NCI-H2171 (cell line): ENCODE data around the gene GRB14.
"Not testable (repeated sequence)": the region's sequence is repeated elsewhere in the genome, so short reads cannot be mapped to it uniquely, and the experiment has no call there.

Experiments
- DNase-seq: peaks from one replicate; lab custom pipeline; 2025; lab: John Stamatoyannopoulos, UW

GRB14 gene

GRCh38 chr2:164495491-164496223 lies 125.6 kb downstream of the GRB14 start:
- no peak for DNase-seq

GRCh38 chr2:164485541-164485940 lies 135.7 kb downstream of the GRB14 start:
- DNase-seq: no peak

- no peak for DNase-seq
Observed at GRCh38 chr2:164479460-164479859, 141.8 kb downstream of the GRB14 start.

GRCh38 chr2:164478205-164478604 lies 143.1 kb downstream of the GRB14 start:
- no peak for DNase-seq

GRCh38 chr2:164474873-164475272 lies 146.4 kb downstream of the GRB14 start:
- no peak for DNase-seq

GRCh38 chr2:164473021-164473420 lies 148.3 kb downstream of the GRB14 start:
- DNase-seq: no peak

GRCh38 chr2:164465047-164465446 lies 156.2 kb downstream of the GRB14 start:
- DNase-seq: not testable (repeated sequence)

GRCh38 chr2:164464376-164464775 lies 156.9 kb downstream of the GRB14 start:
- no peak for DNase-seq

GRCh38 chr2:164458792-164459191 lies 162.5 kb downstream of the GRB14 start:
- DNase-seq: no peak

- DNase-seq: no peak
Observed at GRCh38 chr2:164457271-164457670, 164.0 kb downstream of the GRB14 start.

- peak; percentile 73 for DNase-seq
Observed at GRCh38 chr2:164456619-164457018, 164.7 kb downstream of the GRB14 start.

GRCh38 chr2:164453656-164454305 lies 167.5 kb downstream of the GRB14 start:
- no peak for DNase-seq

- no peak for DNase-seq
Observed at GRCh38 chr2:164450278-164450677, 171.0 kb downstream of the GRB14 start.

- DNase-seq: no peak
Observed at GRCh38 chr2:164449706-164450105, 171.6 kb downstream of the GRB14 start.

GRCh38 chr2:164447660-164448059 lies 173.6 kb downstream of the GRB14 start:
- peak; percentile 5 for DNase-seq
